GM12872 (cell line): ENCODE data around the gene PYGO1.

Experiments used
- TF ChIP-seq, protein P1 (sequence below): IDR thresholded peaks from 3 replicates; pipeline ENCODE4 v1.5.1; 2011; ENCODE audit warnings: low read depth, mild to moderate bottlenecking, low read length, moderate library complexity; ENCODE audit not compliant: insufficient read depth

Gene PYGO1

DNA sequence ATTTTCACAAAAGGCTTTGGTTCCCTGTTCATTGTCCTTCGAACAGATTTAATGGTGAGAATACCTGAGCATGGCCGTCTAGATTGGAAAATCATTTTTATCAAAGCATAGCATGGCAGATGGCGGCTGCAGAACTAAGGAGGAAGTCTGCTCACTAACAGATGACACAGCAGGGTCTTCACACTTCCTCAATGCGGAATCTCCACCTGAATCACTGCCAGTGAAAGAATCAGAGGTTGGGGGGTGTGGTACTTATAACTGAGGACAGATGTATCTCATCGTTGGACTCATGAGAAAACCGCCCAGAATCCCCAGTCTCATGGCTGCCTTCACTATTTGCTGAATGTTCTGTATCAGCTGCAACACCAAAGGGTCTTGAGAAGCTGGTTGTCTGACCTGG, 31.6 kb upstream of the PYGO1 start:
- TF ChIP-seq, protein P1, sequence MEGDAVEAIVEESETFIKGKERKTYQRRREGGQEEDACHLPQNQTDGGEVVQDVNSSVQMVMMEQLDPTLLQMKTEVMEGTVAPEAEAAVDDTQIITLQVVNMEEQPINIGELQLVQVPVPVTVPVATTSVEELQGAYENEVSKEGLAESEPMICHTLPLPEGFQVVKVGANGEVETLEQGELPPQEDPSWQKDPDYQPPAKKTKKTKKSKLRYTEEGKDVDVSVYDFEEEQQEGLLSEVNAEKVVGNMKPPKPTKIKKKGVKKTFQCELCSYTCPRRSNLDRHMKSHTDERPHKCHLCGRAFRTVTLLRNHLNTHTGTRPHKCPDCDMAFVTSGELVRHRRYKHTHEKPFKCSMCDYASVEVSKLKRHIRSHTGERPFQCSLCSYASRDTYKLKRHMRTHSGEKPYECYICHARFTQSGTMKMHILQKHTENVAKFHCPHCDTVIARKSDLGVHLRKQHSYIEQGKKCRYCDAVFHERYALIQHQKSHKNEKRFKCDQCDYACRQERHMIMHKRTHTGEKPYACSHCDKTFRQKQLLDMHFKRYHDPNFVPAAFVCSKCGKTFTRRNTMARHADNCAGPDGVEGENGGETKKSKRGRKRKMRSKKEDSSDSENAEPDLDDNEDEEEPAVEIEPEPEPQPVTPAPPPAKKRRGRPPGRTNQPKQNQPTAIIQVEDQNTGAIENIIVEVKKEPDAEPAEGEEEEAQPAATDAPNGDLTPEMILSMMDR, result no peak

DNA sequence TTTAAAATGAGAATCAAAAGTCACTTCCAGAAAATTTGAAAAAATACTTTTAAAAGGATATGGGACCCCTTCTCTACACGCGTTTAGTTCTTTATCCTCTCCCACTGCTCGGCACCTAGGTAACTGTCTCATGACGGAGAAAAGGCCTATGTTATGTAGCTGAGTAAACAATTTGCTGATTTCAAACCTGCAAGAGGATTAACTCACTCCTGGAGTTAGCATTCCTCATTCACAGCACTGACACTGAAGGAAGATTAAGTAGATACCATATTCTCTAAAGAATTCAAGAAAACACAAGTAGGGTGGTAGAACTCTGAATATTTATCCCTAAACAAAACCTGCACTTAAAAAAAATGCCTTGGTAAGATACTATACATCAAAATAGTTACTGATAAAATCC, 30.2 kb upstream of the PYGO1 start:
- TF ChIP-seq, protein P1, result no peak

DNA sequence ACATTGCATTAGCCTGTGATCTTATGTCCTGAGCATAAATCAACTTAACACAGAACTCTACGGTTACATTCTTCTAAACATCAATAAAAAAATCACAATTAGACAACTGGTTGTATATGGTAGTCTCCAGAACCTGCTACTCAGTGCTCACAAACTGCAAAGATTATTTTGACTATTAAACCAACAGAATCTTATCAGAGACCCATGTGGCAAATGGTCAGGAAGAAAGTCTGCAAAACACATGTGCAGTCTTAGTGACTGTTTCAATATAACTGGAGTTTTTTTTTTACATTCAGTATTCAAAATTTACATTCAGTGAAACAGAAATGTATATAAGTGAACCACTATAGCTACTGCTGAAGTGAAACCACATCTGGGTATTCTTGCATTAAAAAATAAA, 27.3 kb upstream of the PYGO1 start:
- TF ChIP-seq, protein P1, result no peak

DNA sequence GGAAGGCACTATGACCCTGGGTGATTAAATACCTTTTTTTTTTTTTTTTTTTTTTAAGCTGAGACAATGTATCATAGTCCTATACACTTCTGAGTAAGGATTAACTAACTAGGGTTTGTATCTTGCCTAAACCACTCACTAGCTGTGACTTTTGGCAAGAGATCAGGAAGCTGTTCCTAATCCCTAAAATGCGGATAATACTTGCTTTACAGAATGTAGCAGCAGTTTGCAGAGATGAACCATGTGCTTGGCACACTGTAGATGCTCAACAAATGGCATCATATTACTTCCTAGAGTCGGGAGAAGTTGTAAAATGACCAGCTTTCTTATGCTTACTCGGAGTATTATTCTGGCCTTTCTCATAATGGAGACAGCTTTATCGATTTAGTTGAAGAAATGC, 25.6 kb upstream of the PYGO1 start:
- TF ChIP-seq, protein P1, result no peak

DNA sequence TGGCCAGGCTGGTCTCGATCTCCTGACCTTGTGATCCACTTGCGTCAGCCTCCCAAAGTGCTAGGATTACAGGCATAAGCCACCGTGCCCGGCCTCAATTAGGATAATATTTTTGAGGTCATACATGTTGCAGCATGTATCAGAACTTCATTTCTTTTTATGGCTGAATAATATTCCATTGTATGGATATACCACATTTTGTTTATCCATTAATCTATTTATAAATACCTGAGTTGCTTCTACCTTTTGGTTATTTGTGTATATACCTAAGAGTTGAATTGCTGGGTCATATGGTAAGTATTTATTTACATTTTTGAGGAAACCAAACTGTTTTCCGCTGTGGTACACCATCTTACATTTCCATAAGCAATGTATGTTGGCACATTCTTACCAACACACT, 18.1 kb upstream of the PYGO1 start:
- TF ChIP-seq, protein P1, result no peak

DNA sequence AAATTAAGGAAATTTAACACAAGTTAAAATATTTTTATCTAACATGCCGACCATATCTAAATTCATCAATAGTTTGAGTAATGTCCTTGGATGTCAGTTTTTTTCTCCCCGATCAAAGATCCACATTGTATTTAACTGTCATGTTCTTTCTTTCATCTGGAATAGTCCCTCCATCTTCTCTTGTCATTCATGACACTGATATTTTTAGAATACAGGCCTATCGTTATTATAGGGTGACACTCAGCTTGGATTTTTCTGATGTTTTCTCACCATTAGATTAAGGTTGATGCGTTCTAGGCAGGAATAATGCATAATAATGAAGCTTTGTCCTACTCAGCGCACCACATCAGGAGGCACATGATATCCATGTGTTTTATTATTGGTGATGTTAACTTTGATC, 13.2 kb upstream of the PYGO1 start:
- TF ChIP-seq, protein P1, result no peak

DNA sequence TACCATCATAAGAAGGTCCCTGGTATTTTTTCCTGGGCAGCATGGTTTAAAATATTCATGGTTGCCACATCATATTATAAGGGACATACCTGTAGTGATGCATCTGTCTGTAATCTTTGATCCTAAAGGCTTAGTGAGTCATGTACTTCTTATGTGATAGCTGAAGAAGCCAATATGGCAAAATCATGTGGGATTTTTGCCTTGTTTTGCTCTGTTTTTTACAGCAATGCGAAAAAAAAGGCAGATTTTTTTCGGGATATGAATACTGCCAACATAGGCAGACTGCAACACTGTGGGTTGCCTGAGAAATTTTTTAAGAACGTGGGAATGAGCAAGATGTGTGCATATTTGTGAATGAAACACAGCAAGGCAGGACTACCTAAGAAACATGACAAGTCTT, 11.3 kb upstream of the PYGO1 start:
- TF ChIP-seq, protein P1, result no peak

DNA sequence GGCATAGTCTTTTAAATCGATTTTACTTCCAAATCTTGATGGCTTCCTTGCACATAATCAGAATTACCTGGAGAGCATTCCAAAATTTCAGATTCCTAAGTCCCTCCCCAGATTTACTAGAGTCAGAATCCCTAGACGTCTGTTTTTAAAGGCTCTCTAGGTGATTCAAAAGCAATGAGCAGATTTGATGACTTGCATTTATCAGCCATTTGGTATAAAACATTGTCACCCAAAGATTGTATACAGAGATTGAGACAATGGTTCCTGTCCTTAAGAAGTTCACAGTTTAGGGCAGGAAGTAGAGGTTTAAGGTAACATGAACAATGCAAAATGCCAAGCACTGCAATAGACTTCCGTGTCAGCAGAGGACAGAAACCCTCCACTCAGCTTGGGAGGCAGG, 2.6 kb upstream of the PYGO1 start:
- TF ChIP-seq, protein P1, result no peak
